PFSK-1 (cell line): ENCODE data around the gene DOK5.

Experiments used
- FOXP2 ChIP-seq: optimal IDR thresholded peaks from 2 replicates; pipeline ENCODE3; 2011; ENCODE audit warnings: borderline replicate concordance, control low read depth, inconsistent platforms; ENCODE audit not compliant: insufficient read depth; ENCODE audit errors: extremely low read length, extremely low read depth
- POLR2AphosphoS5 ChIP-seq: IDR thresholded peaks from 2 replicates; pipeline ENCODE4 v1.6.1; 2012; ENCODE audit warnings: low read depth, mild to moderate bottlenecking, control low read depth, low read length, moderate library complexity
- SIN3A ChIP-seq: IDR thresholded peaks from 2 replicates; pipeline ENCODE4 v1.6.1; 2012; ENCODE audit warnings: mild to moderate bottlenecking, low read length, moderate library complexity, borderline replicate concordance; ENCODE audit not compliant: insufficient read depth
- TAF1 ChIP-seq: IDR thresholded peaks from 2 replicates; pipeline ENCODE4 v1.6.1; 2012; ENCODE audit warnings: low read length, control low read depth, borderline replicate concordance; ENCODE audit not compliant: insufficient read depth
- TF ChIP-seq, protein P1 (sequence below), 2 experiments: IDR thresholded peaks; 2 replicates each; pipeline versions ENCODE4 v1.6.1 to v1.8.0; 2011 to 2012; ENCODE audit warnings: low read depth in 2 of 2, low read length in 2 of 2, control low read depth in 1 of 2, inconsistent platforms in 1 of 2, mild to moderate bottlenecking in 1 of 2, moderate library complexity in 1 of 2; ENCODE audit not compliant: insufficient read depth in 1 of 2

DOK5 gene

DNA sequence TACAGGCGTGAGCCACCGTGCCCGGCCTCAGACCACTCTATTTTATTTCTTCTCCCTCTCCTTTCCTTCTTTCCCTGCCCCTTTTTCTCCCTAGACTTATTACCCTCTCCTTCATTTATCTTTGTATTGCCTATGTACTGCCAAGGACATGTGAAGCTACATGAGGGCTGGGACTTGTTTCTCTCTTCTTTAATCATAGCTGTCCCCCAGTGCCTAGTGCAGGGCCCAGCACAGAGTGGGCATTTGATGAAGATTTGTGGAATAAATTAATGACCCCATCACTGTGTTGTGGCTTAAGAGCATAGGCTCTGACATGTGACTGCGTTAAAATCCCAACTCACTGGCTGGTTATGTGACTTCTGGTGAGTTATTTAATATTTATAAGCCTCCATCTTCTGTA is 6.0 kb downstream of the DOK5 start:
- TF ChIP-seq POLR2AphosphoS5 (no peak), FOXP2 (no peak), SIN3A (no peak), TAF1 (no peak)
- TF ChIP-seq, protein P1, sequence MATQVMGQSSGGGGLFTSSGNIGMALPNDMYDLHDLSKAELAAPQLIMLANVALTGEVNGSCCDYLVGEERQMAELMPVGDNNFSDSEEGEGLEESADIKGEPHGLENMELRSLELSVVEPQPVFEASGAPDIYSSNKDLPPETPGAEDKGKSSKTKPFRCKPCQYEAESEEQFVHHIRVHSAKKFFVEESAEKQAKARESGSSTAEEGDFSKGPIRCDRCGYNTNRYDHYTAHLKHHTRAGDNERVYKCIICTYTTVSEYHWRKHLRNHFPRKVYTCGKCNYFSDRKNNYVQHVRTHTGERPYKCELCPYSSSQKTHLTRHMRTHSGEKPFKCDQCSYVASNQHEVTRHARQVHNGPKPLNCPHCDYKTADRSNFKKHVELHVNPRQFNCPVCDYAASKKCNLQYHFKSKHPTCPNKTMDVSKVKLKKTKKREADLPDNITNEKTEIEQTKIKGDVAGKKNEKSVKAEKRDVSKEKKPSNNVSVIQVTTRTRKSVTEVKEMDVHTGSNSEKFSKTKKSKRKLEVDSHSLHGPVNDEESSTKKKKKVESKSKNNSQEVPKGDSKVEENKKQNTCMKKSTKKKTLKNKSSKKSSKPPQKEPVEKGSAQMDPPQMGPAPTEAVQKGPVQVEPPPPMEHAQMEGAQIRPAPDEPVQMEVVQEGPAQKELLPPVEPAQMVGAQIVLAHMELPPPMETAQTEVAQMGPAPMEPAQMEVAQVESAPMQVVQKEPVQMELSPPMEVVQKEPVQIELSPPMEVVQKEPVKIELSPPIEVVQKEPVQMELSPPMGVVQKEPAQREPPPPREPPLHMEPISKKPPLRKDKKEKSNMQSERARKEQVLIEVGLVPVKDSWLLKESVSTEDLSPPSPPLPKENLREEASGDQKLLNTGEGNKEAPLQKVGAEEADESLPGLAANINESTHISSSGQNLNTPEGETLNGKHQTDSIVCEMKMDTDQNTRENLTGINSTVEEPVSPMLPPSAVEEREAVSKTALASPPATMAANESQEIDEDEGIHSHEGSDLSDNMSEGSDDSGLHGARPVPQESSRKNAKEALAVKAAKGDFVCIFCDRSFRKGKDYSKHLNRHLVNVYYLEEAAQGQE (IDR thresholded peaks at IDR 0.05; ENCODE audit: insufficient read depth in 1 of 2, low read depth in 2 of 2, low read length in 2 of 2): no peak

DNA sequence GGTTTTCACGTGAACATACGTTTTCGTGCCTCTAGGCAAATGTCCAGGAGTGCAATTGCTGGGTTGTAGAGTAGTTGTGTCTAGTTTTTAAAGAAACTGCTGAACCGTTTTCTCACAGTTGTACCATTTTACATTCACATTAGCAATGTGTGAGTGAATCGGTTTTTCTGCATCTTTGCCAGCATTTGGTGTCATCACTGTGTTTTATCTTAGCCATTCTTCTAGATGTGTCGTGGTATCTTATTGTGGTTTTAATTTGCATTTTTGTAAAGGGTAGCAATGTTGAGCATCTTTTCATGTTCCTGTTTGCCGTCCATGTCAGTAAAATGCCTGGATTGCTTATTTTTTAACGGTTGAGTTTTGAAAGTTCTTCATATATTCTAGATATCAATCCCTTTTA is 10.2 kb downstream of the DOK5 start:
- TF ChIP-seq POLR2AphosphoS5 (no peak), TAF1 (no peak), FOXP2 (no peak), SIN3A (no peak)
- TF ChIP-seq, protein P1 (IDR thresholded peaks at IDR 0.05; ENCODE audit: insufficient read depth in 1 of 2, low read depth in 2 of 2, low read length in 2 of 2): no peak

DNA sequence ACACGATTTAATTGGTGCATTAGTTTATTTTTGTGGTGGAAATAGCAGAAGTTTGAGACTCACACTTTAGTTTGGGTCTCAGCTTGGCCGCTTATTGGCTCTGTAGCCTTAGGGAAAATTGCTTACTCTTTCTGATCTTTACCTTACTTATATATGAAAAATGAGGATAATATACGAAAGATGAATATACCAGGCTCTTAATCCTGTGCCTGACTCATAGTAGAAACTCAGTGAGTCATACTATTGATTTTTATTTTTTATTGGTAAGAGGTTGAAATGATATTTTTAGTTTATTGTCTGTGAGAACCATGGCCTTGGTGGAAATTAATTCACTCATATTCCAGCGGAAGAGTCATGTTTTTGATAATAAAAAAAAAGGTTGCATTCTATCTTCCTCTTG is 11.2 kb downstream of the DOK5 start:
- no peak for TF ChIP-seq SIN3A
- no peak for TF ChIP-seq FOXP2
- TF ChIP-seq, protein P1 (IDR thresholded peaks at IDR 0.05; ENCODE audit: insufficient read depth in 1 of 2, low read depth in 2 of 2, low read length in 2 of 2): no peak
- no peak for TF ChIP-seq POLR2AphosphoS5
- TF ChIP-seq TAF1: no peak

DNA sequence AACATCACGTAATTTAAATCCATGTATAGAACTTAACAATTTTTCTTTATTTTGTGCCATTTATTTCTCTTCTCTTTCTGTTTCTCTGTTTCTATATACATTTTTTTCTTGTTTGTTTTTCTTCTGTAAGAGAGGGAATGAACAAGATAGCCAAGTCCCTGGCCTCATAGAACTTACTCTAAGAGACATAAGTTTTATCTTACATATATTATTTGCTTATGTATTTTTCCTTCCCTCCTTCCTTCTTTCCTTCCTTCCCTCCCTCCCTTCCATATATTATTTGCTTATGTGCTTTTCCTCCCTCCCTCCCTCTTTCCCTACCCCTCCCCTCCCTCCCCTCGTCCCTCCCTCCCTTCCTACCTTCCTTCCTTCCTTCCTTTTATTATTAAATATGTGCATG is 13.0 kb downstream of the DOK5 start:
- no peak for TF ChIP-seq SIN3A

DNA sequence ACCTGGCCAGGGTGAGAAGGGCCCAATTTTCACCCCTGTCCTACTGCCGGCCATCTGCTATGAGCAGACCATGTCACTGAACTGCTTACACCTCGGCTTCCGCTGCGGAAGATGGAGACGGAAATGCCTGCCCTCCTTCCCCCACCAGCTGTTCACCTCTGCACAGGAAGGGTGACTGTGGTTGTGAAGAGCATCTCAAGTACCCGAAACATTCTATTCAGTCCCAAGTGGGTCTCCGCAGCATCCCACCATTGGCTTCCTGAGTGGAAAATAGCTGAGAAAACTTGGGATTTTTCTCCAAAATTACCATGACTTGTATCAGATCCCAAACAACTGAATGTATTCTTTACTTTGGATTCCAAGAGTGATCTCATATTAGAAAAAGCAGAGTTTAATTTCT is 16.1 kb downstream of the DOK5 start:
- TF ChIP-seq TAF1 (no peak), POLR2AphosphoS5 (no peak), SIN3A (no peak), FOXP2 (no peak)
- TF ChIP-seq, protein P1 (IDR thresholded peaks at IDR 0.05; ENCODE audit: insufficient read depth in 1 of 2, low read depth in 2 of 2, low read length in 2 of 2): no peak
